AG09309 (cell line): Measurements from ENCODE around the gene ABL2.

ENCODE experiments used
- DNase-seq: peaks from one replicate; pipeline ENCODE4 v3.0.0-alpha.2; 2010; ENCODE audit warnings: low read depth
- H3K4me3 ChIP-seq: 2 replicates; pipeline ENCODE4 v1.5.1; 2011; ENCODE audit warnings: mild to moderate bottlenecking, low read depth, low read length, moderate library complexity; ENCODE audit not compliant: control insufficient read depth
- CTCF ChIP-seq: IDR thresholded peaks from 2 replicates; pipeline ENCODE4 v1.5.1; 2011; ENCODE audit warnings: mild to moderate bottlenecking, low read depth, low read length, inconsistent platforms; ENCODE audit not compliant: insufficient read depth, control insufficient read depth; ENCODE audit errors: missing control alignments

ABL2 gene

GRCh38 chr1:179061360-179062282, 167.9 kb downstream of the ABL2 start:
- TF ChIP-seq CTCF = no peak
- DNase-seq = no peak

GRCh38 chr1:179058487-179059483, 170.7 kb downstream of the ABL2 start:
- TF ChIP-seq CTCF = no peak
- H3K4me3 ChIP-seq = no peak overlapping the region
- no peak for DNase-seq

More at GRCh38 chr1:179061360-179062282, 167.9 kb downstream of the ABL2 start:
- no peak overlapping the region for H3K4me3 ChIP-seq

- no peak for TF ChIP-seq CTCF
- no peak for DNase-seq
- no peak overlapping the region for H3K4me3 ChIP-seq
Observed at GRCh38 chr1:179055937-179056336, 173.5 kb downstream of the ABL2 start.

- H3K4me3 ChIP-seq = no peak overlapping the region
- no peak for DNase-seq
- TF ChIP-seq CTCF = no peak
Observed at GRCh38 chr1:179053486-179053885, 176.0 kb downstream of the ABL2 start.

GRCh38 chr1:179052776-179053175, 176.7 kb downstream of the ABL2 start:
- TF ChIP-seq CTCF = no peak
- no peak overlapping the region for H3K4me3 ChIP-seq
- DNase-seq = no peak
